ENCODE results near the gene EDA. TPM values are rescaled to one million over a fixed set of nuclear protein-coding genes. Genes with fewer than 3 reads are reported as not detected.

Gene EDA
- total and polyA plus RNA-seq, 2 donors = 0.76 to 1.5 TPM

DNA sequence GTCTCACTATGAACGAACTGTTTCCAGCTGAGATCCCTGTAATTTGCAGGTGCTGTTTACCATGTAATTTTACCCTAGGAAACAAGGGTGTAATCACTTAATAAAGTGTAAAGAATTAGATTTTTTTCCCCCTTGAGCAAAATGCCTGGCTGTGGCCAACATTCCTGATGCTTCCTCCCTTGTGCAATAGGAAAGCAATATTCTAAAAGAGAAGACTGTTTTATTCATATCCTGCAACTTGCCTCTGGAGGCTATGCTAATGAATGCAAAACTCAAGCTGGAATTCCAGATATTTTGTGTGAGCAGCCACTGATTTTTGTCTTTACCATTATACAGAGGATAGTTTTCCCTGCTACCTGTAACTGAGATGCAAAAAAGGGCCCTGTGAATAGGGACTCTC is 335.8 kb downstream of the EDA start:
- Histone ChIP-seq H3K9me3 (ENCODE audit: control insufficient read depth in 2 of 2, insufficient read depth in 1 of 2, low read length in 1 of 2) (no peaks in the 10 kb centered on the region), H3K4me3 (ENCODE audit: low read length in 2 of 2) (no peak overlapping the region), H3K27me3 (ENCODE audit: control insufficient read depth in 2 of 2, insufficient read depth in 1 of 2, low read length in 1 of 2) (no peaks in the 10 kb centered on the region), H3K4me1 (ENCODE audit: control insufficient read depth in 2 of 2, insufficient read depth in 2 of 2, low read length in 2 of 2) (no peaks in the 10 kb centered on the region), H3K36me3 (ENCODE audit: control insufficient read depth in 2 of 2, insufficient read depth in 2 of 2, low read length in 1 of 2) (no peaks in the 10 kb centered on the region), H3K27ac (ENCODE audit: low read depth in 1 of 2, low read length in 1 of 2) (no peak overlapping the region)
- DNase-seq (ENCODE audit: low read depth in 6 of 9, low spot score in 9 of 9) = no peak
- WGBS = 91% methylated on average over 1 of the region's 1 CpG

- no peaks in the 10 kb centered on the region for H3K27me3 ChIP-seq (ENCODE audit: control insufficient read depth in 2 of 2, insufficient read depth in 1 of 2, low read length in 1 of 2)
- H3K27ac ChIP-seq (ENCODE audit: low read depth in 1 of 2, low read length in 1 of 2) = no peak overlapping the region
- DNase-seq (ENCODE audit: low read depth in 6 of 9, low spot score in 9 of 9) = no peak
- H3K36me3 ChIP-seq (ENCODE audit: control insufficient read depth in 2 of 2, insufficient read depth in 2 of 2, low read length in 1 of 2) = no peaks in the 10 kb centered on the region
- no peaks in the 10 kb centered on the region for H3K9me3 ChIP-seq (ENCODE audit: control insufficient read depth in 2 of 2, insufficient read depth in 1 of 2, low read length in 1 of 2)
- no peak overlapping the region for H3K4me3 ChIP-seq (ENCODE audit: low read length in 2 of 2)
- no peaks in the 10 kb centered on the region for H3K4me1 ChIP-seq (ENCODE audit: control insufficient read depth in 2 of 2, insufficient read depth in 2 of 2, low read length in 2 of 2)
These were observed 343.8 kb downstream of the EDA start for GRCh38 chrX:69959712-69960111.

DNA sequence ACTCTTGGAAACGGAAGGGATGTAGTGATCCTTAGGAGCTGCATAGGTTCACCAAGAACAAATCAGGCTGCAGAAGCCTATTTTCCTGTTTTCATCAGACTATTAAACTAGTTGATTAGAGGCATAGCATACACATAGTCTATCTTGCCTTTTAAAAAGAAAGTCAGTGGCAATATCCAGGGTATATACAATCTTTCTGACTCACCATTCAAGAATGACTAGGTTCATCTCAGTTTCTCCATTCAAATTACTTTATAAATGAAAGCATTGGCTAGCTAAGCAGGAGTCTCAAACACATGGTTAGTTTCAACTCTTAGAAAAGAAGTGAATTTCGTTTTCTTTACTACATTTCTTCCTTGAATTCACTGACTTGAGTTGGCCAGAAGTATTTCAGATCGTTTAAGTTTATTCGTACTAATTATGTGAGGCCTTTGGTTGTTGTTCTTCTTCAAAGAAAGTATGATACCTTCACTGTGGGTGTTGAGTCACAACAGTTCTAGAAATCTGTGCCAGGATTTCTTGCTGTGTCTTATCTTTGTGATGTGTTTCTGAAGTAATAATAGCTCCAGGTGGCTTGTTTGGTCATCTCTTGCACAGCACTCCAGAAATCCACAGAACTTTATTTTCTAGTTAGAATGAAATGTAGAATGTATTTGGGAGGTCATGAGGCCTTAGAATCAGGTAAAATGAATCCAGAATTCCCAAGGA is 345.6 kb downstream of the EDA start:
- Histone ChIP-seq H3K4me3 (ENCODE audit: low read length in 2 of 2) (no peak overlapping the region), H3K36me3 (ENCODE audit: control insufficient read depth in 2 of 2, insufficient read depth in 2 of 2, low read length in 1 of 2) (no peaks in the 10 kb centered on the region), H3K27ac (ENCODE audit: low read depth in 1 of 2, low read length in 1 of 2) (no peak overlapping the region), H3K27me3 (ENCODE audit: control insufficient read depth in 2 of 2, insufficient read depth in 1 of 2, low read length in 1 of 2) (no peaks in the 10 kb centered on the region), H3K4me1 (ENCODE audit: control insufficient read depth in 2 of 2, insufficient read depth in 2 of 2, low read length in 2 of 2) (no peaks in the 10 kb centered on the region), H3K9me3 (ENCODE audit: control insufficient read depth in 2 of 2, insufficient read depth in 1 of 2, low read length in 1 of 2) (no peaks in the 10 kb centered on the region)
- 78% methylated on average over 4 of the region's 4 CpGs for WGBS
- DNase-seq (ENCODE audit: low read depth in 6 of 9, low spot score in 9 of 9) = no peak

DNA sequence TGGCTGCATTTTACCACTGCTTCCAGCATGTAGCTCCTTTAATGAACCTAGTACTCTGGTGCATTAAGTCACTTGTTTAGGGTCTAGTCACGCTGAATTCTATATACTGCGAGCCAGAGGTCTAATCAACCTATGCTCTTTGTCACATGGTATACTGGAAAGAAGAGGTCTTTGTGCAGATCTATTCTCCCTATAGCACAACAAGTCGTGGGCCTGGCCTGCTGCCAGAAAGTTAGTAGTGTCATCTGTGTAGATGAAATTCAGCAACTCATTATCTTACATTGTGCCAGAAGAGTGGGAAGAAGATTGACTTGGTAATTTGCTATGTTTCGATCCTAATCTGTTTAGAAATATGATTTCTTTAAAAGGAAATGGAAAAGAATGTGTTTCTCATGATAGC is 353.0 kb downstream of the EDA start:
- WGBS = 88% methylated on average over 4 of the region's 4 CpGs
- DNase-seq (ENCODE audit: low read depth in 6 of 9, low spot score in 9 of 9) = no peak
- H3K4me1 ChIP-seq (ENCODE audit: control insufficient read depth in 2 of 2, insufficient read depth in 2 of 2, low read length in 2 of 2) = no peaks in the 10 kb centered on the region
- H3K27me3 ChIP-seq (ENCODE audit: control insufficient read depth in 2 of 2, insufficient read depth in 1 of 2, low read length in 1 of 2) = no peaks in the 10 kb centered on the region
- H3K27ac ChIP-seq (ENCODE audit: low read depth in 1 of 2, low read length in 1 of 2) = no peak overlapping the region
- H3K4me3 ChIP-seq (ENCODE audit: low read length in 2 of 2) = no peak overlapping the region
- no peaks in the 10 kb centered on the region for H3K9me3 ChIP-seq (ENCODE audit: control insufficient read depth in 2 of 2, insufficient read depth in 1 of 2, low read length in 1 of 2)
- H3K36me3 ChIP-seq (ENCODE audit: control insufficient read depth in 2 of 2, insufficient read depth in 2 of 2, low read length in 1 of 2) = no peaks in the 10 kb centered on the region

GRCh38 chrX:69969460-69969859 is 353.5 kb downstream of the EDA start:
- WGBS = 98% methylated on average over 1 of the region's 1 CpG
- no peaks in the 10 kb centered on the region for H3K4me1 ChIP-seq (ENCODE audit: control insufficient read depth in 2 of 2, insufficient read depth in 2 of 2, low read length in 2 of 2)
- H3K9me3 ChIP-seq (ENCODE audit: control insufficient read depth in 2 of 2, insufficient read depth in 1 of 2, low read length in 1 of 2) = no peaks in the 10 kb centered on the region
- no peak for DNase-seq (ENCODE audit: low read depth in 6 of 9, low spot score in 9 of 9)
- H3K27me3 ChIP-seq (ENCODE audit: control insufficient read depth in 2 of 2, insufficient read depth in 1 of 2, low read length in 1 of 2) = no peaks in the 10 kb centered on the region
- no peak overlapping the region for H3K4me3 ChIP-seq (ENCODE audit: low read length in 2 of 2)
- no peaks in the 10 kb centered on the region for H3K36me3 ChIP-seq (ENCODE audit: control insufficient read depth in 2 of 2, insufficient read depth in 2 of 2, low read length in 1 of 2)
- no peak overlapping the region for H3K27ac ChIP-seq (ENCODE audit: low read depth in 1 of 2, low read length in 1 of 2)

DNA sequence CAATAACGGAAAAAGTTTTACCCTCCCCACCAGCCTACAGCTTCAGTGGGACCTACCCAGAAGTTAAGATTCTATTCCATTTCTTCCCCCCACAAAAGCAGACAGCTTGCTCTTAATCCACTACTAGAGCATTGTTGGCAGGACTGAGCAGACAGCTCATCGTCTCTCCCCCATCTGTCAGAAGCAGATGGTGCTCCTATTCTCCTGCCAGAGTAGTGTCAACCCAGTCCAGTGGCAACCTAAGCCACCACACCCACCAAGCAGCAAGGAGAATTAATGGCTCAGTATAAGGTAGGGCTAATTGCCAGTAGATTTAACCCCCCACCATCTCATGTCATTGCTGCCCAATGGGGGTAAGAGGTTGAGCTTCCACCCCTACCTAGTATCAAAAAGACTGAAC is 371.8 kb downstream of the EDA start:
- Histone ChIP-seq H3K4me3 (ENCODE audit: low read length in 2 of 2) (no peak overlapping the region), H3K9me3 (ENCODE audit: control insufficient read depth in 2 of 2, insufficient read depth in 1 of 2, low read length in 1 of 2) (no peaks in the 10 kb centered on the region), H3K27me3 (ENCODE audit: control insufficient read depth in 2 of 2, insufficient read depth in 1 of 2, low read length in 1 of 2) (no peaks in the 10 kb centered on the region), H3K27ac (ENCODE audit: low read depth in 1 of 2, low read length in 1 of 2) (no peak overlapping the region), H3K36me3 (ENCODE audit: control insufficient read depth in 2 of 2, insufficient read depth in 2 of 2, low read length in 1 of 2) (no peaks in the 10 kb centered on the region), H3K4me1 (ENCODE audit: control insufficient read depth in 2 of 2, insufficient read depth in 2 of 2, low read length in 2 of 2) (no peaks in the 10 kb centered on the region)
- 88% methylated on average over 2 of the region's 2 CpGs for WGBS
- no peak for DNase-seq (ENCODE audit: low read depth in 6 of 9, low spot score in 9 of 9)

DNA sequence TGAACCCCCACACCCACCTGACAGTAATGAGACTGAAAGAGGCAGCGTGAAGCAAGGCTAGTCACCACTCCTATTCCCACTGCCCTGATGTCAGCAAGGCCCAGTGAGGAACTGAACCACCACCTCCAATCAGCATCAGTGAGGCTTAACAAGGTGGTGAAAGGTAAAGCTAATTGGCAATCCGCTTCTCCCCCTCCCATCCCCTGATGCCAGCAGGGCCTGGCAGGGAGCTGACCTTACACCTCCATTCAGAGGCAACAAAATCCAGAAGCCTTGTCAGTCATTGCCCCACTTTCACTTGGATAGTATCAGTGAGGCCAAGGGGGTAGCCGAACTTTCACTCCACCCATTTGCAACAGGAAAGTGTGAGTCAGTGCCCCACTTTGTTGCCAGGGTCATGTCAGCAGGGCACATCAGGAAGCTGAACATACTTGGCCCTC is 373.1 kb downstream of the EDA start:
- H3K9me3 ChIP-seq (ENCODE audit: control insufficient read depth in 2 of 2, insufficient read depth in 1 of 2, low read length in 1 of 2) = no peaks in the 10 kb centered on the region
- H3K27me3 ChIP-seq (ENCODE audit: control insufficient read depth in 2 of 2, insufficient read depth in 1 of 2, low read length in 1 of 2) = no peaks in the 10 kb centered on the region
- H3K27ac ChIP-seq (ENCODE audit: low read depth in 1 of 2, low read length in 1 of 2) = no peak overlapping the region
- no peaks in the 10 kb centered on the region for H3K36me3 ChIP-seq (ENCODE audit: control insufficient read depth in 2 of 2, insufficient read depth in 2 of 2, low read length in 1 of 2)
- WGBS = 82% methylated on average over 3 of the region's 3 CpGs
- no peak overlapping the region for H3K4me3 ChIP-seq (ENCODE audit: low read length in 2 of 2)
- H3K4me1 ChIP-seq (ENCODE audit: control insufficient read depth in 2 of 2, insufficient read depth in 2 of 2, low read length in 2 of 2) = no peaks in the 10 kb centered on the region
- no peak for DNase-seq (ENCODE audit: low read depth in 6 of 9, low spot score in 9 of 9)

GRCh38 chrX:69991685-69992084 is 375.8 kb downstream of the EDA start:
- Histone ChIP-seq H3K27me3 (ENCODE audit: control insufficient read depth in 2 of 2, insufficient read depth in 1 of 2, low read length in 1 of 2) (no peaks in the 10 kb centered on the region), H3K4me1 (ENCODE audit: control insufficient read depth in 2 of 2, insufficient read depth in 2 of 2, low read length in 2 of 2) (no peaks in the 10 kb centered on the region), H3K36me3 (ENCODE audit: control insufficient read depth in 2 of 2, insufficient read depth in 2 of 2, low read length in 1 of 2) (no peaks in the 10 kb centered on the region), H3K4me3 (ENCODE audit: low read length in 2 of 2) (no peak overlapping the region), H3K9me3 (ENCODE audit: control insufficient read depth in 2 of 2, insufficient read depth in 1 of 2, low read length in 1 of 2) (no peaks in the 10 kb centered on the region), H3K27ac (ENCODE audit: low read depth in 1 of 2, low read length in 1 of 2) (no peak overlapping the region)
- 93% methylated on average over 3 of the region's 3 CpGs for WGBS
- DNase-seq (ENCODE audit: low read depth in 6 of 9, low spot score in 9 of 9) = no peak

GRCh38 chrX:69993494-69993893 is 377.6 kb downstream of the EDA start:
- DNase-seq (ENCODE audit: low read depth in 6 of 9, low spot score in 9 of 9) = no peak
- no peaks in the 10 kb centered on the region for H3K4me1 ChIP-seq (ENCODE audit: control insufficient read depth in 2 of 2, insufficient read depth in 2 of 2, low read length in 2 of 2)
- no peak overlapping the region for H3K27ac ChIP-seq (ENCODE audit: low read depth in 1 of 2, low read length in 1 of 2)
- H3K27me3 ChIP-seq (ENCODE audit: control insufficient read depth in 2 of 2, insufficient read depth in 1 of 2, low read length in 1 of 2) = no peaks in the 10 kb centered on the region
- H3K9me3 ChIP-seq (ENCODE audit: control insufficient read depth in 2 of 2, insufficient read depth in 1 of 2, low read length in 1 of 2) = no peaks in the 10 kb centered on the region
- H3K4me3 ChIP-seq (ENCODE audit: low read length in 2 of 2) = no peak overlapping the region
- no peaks in the 10 kb centered on the region for H3K36me3 ChIP-seq (ENCODE audit: control insufficient read depth in 2 of 2, insufficient read depth in 2 of 2, low read length in 1 of 2)
